UCSD-AML1 (cell line): ENCODE results near the gene OAF.
A peak's percentile ranks its signal among the peaks of the same experiment; 100 is the strongest.

Source experiments
- DNase-seq: peaks from one replicate; lab custom pipeline; 2025; ENCODE audit not compliant: unreplicated experiment; lab: John Stamatoyannopoulos, UW

OAF gene

GRCh38 chr11:120199613-120200012, 11.2 kb upstream of the OAF start:
- DNase-seq: no peak

DNA sequence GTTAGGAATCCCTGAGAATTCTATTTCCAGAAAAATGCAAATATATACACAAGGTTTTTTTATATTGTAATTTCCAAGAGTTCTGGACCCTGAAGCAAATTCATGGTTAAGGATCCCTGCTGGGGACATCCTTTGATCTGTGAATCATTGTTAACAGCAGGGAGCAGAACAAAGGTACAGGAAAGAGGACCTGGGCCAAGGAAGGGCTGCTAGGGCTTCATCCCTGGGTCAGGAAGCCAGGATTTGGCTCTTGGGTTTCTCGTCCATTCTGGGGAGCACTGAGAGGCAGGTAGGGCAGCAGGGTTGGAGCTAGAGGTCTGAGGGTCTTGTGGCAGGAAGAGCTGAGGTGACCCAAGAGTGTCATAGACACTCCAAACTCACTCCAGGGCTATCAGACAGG, 10.2 kb upstream of the OAF start:
- no peak for DNase-seq

GRCh38 chr11:120201653-120202052, 9.2 kb upstream of the OAF start:
- no peak for DNase-seq

GRCh38 chr11:120203626-120204025, 7.2 kb upstream of the OAF start:
- no peak for DNase-seq

GRCh38 chr11:120205596-120206161, 5.2 kb upstream of the OAF start:
- DNase-seq: no peak

GRCh38 chr11:120207512-120207911, 3.3 kb upstream of the OAF start:
- no peak for DNase-seq

- DNase-seq: peak; percentile 62
Measured at GRCh38 chr11:120208001-120208441, 2.8 kb upstream of the OAF start.

DNA sequence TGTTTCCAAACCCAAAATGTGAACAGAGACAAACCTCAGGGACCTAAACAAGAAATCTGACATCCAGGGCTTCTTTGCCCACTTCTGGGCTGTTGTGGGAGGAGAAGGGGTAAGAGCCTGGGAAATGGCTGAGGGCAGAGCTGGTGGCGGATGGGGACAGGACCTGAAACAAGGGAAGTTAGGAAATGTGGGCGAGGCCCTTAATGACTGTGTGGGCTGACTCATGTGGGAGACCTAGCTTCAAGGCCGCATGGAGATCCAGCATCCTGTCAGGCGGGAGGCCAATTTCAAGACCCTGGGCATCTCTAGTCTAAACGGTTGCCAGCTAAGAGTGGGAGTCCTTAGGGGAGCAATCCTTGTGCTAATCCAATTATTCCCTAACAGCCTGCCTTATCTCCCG, 2.1 kb upstream of the OAF start:
- peak; percentile 52 for DNase-seq

DNA sequence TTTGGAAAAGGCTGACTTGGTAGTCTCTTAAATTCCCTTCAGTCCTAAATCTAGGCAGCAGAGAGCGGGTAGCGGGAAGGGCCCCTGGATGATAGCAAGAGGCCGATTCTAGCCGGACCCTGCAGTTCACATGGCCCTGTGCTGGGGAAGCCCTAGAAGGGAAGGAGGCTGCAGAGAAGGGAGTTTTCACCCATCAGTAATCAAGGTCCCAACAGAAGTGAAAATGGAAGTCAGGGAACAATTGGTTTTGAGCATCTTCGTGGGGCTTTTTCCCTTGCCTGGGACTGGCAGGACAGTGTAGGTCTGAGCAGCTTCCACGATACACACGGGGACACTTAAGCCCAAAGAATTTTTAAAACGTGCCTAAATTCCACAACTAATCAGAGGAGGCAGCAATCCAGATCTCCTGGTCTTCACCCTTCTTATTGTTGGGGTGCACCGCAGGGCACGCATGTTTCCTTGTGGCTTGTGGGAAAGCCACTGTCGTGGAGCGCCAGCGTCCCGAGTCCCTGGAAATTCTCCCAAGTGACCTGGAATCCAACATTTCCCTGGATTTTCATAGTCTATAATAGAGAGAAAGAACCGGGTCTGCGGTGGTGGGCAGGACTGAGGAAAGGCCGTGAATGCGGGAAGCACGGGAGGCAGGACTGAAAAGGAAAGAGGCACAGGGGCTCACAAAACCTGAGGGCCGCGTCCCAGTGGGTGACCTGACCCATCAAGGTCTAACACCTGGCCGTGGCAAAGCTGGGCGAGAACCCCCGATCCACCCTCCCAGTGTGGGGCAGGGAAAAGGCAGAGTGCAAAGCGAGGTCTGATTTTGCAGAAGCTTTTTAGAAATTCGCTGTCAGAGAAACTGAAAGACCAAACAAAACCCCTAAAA, 846 bp upstream of the OAF start:
- DNase-seq: no peak

DNA sequence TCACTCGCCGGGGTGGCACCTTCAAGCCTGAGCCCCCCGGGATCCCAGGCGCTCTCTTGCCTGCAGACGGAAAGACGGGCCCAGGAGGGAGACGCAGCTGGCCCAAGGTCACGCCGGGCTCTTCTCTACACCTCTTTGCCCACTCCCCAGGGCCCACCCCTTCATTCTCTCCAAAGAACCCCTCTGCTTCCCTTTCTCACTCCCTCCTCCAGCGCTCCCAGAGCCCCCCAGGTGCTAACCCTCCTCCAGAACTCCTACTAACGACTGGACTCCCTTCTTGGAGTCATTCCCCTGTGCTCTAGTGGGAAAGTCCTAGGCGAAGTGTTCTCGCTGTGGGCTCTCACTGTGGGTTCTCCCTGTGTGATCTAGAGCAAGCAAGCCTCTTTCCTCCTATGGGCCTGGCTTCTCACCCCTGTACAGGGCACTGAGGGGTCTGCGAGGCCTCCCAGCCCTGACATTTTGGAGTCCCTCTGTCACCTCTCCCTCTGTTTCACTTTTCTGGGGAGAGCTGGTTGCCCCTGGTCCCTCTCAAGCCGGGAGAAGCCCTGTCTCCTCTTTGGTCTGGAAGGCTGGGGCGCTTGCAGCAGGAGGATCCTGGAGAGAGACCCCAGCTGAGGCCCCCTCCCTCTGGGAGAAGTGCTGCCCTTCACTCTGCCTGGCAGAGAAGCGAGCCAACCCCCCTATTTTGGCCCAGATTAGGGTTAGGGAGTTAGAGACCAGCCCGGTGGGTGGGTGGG, 858 bp downstream of the OAF start:
- peak; percentile 44 for DNase-seq

- DNase-seq: no peak
Measured at GRCh38 chr11:120212259-120212878, 1.5 kb downstream of the OAF start.

DNA sequence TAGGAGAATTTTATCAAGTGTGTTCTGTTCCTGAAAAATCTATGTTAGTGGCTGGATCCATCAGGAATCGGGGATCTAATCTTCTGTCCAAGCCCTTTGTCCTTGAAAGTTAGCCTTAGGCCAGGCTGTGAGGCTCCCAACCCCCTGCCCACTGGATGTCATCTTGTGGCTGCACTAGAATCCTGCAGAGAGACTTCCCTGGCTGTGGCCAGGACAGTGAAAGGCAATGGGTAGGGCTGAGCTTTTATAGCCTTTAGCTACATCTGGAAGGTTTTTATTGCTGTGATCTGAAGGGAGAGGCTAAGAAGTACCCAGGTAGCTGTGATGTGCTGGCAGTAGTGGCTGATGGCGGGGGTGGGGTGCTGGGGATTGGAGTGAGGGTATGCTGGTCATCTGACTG, 2.1 kb downstream of the OAF start:
- DNase-seq: no peak

GRCh38 chr11:120214581-120214980, 3.7 kb downstream of the OAF start:
- DNase-seq: no peak

- no peak for DNase-seq
Measured at GRCh38 chr11:120215634-120216033, 4.8 kb downstream of the OAF start.

GRCh38 chr11:120216426-120217102, 5.7 kb downstream of the OAF start:
- DNase-seq: no peak

DNA sequence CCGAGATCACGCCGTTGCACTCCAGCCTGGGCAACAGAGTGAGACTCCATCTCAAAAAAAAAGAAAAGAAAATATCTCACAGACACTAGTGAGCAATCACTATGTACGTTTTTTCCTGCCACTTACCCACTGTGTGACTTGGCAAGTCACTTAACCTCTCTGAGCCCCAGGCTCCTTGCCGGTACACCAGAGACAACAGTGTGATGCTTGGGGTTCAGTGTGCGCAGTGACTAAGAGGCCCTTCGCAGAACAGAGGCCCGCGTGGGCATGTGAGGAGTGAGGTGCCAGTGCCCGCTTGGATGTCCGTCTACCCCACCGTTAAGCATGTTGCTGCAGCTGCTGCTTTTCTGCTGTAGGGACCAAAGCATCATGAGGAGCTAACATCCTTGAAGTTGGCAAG, 6.7 kb downstream of the OAF start:
- no peak for DNase-seq

GRCh38 chr11:120217941-120218694, 7.3 kb downstream of the OAF start:
- DNase-seq: no peak

DNA sequence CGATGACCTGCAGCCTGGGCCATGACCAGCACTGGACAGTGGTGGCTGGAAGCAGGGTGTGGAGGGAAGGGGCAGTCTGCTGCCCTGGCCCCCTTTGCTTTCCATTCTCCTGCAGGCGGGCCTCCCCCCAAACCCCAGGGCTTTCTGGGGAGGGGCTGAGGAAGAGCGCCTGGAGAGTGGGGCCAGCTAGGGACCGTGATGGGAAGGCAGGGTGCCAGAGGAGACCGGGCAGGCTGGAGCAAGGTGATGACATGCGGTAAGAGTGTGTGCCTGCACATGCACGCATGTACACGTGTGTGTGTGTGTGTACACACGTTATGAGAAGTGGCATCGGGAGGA, 7.8 kb downstream of the OAF start:
- DNase-seq: no peak

DNA sequence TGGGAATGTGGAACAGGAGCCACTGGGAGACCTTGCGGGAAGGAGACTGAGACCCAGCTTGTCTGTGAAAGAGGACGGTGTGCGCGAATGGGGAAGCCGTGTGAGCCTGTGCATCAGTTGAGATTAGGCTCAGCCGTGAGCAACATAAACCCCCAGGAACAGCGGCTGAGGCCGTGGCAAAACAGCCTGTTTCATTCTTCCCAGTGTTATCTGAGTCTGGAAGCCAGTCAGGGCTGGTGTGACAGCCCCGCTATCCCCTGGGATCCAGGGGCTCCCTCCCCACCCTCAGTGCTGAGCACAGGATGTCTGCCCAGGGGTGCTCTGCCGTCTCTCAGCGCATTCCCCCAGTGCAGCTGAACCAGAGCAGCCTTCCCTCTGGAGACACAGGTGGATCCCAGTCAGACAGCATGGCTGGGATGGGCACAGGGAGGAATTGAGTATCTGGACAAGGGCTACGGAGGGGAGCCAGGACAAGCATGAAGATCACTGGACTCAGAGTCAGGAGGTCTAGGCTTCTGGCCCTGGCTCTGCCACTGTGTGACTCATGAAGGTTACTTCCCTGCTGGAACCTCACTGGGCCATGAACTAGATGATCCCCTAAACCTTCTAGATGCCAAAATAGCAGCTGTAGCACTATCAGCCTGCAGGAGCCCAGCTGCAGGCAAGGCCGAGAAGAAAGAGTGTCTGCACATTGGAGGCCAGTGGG, 8.6 kb downstream of the OAF start:
- no peak for DNase-seq
